Left renal pelvis (tissue), 4 donors: ENCODE data around the gene PRPF38B. TPM values are rescaled to one million over a fixed set of nuclear protein-coding genes. Genes with fewer than 3 reads are reported as not detected.
A peak's percentile ranks its signal among the peaks of the same experiment; 100 is the strongest.
"Not testable (repeated sequence)": the region's sequence is repeated elsewhere in the genome, so short reads cannot be mapped to it uniquely, and the experiment has no call there.

Source experiments
- DNase-seq, 4 donors: peaks; one replicate each; pipeline ENCODE4 v3.0.0-alpha.2; 2013; ENCODE audit warnings: low read depth in 4 of 4, low spot score in 3 of 4
- polyA plus RNA-seq, 4 donors: library from polyadenylated mRNA; unstranded; fragments of 120-200 nt; gene quantifications; one replicate each; pipeline ENCODE4 v1.2.1, GENCODE V29; 2013; ENCODE audit not compliant: insufficient read length in 4 of 4

Gene PRPF38B
- polyA plus RNA-seq: 10 to 100 TPM; 53.3 to 93.5 (median 72.4) TPM

- peak; percentile 88 to 92 (median 88) for DNase-seq
Measured at GRCh38 chr1:108691942-108692723, at the start of gene PRPF38B. TSS of gene PRPF38B (plus strand) at chr1:108692310. CDS start at chr1:108692592, 282 bp downstream.

DNA sequence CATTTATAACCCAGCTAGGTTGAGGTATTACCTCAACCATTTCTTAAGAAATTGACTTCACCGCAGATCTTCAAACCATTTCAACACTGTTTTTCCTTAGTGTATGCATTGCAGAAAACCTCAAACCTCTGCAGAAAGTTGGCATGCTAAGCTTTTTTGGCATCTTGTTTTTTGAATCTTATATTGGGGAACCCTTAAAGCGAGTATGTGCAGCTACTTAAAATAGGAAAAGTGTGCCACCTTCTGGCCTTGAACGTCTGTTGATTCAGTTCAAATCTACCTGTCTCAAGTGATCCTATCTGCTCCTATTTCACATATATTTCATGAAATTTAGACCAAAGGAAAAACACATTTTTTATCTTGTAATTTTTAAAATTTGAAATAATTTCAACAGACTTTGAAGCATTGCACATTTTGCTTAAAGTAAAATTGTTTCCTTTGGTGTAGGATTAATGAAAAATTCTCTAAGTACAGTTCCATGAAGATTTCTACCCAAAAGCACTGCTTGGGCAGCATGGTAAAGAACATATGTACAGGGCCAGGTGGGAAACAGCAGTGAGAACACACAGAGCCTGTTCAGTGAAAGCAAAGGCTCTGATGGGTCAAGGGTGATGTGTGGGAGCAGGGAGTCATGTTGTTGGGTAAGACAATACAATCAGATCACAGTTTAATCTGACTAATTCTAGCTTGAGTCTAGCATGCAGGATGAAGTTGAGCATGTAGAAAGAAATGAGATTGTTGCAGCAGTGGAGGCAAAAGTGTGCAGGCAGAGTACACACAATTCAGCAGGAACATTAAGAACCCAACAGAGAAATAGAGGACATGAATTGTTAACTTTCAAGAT, 48.4 kb upstream of the PRPF38B start:
- peak in 2 of 4 donors; percentile 33 to 47 for DNase-seq

DNA sequence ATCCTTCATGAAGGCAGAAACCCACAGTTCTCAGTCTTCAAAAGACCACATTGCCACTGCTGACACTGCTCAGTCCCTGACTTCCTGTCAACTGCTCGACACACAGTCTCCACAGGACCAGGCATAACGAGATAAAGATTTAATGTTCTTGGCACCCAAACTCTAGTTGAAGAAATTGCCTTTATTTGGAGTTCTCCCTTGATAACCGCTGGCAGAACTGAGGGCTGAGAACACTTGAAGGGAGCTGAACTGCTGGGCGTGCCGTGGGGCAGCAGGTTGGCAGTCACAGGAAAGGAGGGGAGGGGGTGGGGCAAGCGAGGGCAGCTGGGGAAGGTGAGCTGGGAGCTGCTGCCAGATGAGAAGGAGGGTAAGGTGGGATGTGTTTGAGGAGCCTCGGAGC, 47.1 kb upstream of the PRPF38B start:
- DNase-seq: no peak

DNA sequence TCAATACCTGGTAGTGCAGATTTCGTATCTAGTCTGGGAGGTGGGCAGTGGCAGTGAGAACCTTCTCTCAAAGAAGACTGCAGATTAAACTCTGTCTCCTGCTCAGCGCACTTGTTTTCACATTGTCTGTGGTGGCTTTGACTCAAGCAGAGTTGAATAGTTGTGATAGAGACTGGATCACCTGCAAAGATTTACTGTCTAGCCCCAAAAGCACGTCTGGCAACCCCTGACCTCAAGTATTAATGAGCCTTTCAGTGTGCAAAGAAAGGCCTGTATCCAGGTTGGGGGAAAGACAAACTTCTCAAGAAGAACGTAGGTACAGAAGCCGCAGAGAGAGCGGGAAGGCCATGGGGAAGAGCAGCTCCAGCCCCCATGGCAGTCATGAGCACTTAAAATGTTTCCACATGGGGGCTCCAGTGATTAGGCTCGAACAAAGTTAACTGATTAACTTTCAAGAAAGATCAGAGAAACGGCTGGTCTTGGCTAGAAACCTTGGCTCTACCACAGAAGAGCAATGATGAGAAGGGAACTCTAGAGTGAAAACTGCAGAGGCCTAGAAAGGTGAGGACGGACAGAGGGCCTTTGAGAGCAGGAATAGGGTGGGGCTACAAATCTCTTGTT, 46.4 kb upstream of the PRPF38B start:
- DNase-seq: no peak

DNA sequence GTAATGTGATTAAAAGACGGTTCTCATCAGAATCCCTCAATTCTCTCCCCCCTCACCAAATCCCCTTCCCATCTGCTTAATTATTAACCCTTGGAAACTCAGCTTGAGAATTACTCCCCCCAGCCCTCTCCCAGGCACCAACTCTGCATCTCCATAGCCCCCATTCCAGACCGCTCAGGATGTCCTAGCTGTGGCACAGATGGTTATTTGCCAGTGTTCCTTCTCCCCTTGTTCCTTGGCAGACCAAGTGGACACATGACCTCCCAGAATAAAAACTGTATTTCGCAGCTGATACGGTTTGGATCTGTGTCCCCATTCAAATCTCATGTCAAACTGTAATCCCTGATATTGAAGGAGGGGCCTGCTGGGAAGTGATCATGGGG, 45.9 kb upstream of the PRPF38B start:
- DNase-seq: no peak

- DNase-seq: peak in 1 of 4 donors; percentile 26
Measured at GRCh38 chr1:108646648-108647269, 45.4 kb upstream of the PRPF38B start.

GRCh38 chr1:108653431-108654105, 38.5 kb upstream of the PRPF38B start:
- DNase-seq: no peak

DNA sequence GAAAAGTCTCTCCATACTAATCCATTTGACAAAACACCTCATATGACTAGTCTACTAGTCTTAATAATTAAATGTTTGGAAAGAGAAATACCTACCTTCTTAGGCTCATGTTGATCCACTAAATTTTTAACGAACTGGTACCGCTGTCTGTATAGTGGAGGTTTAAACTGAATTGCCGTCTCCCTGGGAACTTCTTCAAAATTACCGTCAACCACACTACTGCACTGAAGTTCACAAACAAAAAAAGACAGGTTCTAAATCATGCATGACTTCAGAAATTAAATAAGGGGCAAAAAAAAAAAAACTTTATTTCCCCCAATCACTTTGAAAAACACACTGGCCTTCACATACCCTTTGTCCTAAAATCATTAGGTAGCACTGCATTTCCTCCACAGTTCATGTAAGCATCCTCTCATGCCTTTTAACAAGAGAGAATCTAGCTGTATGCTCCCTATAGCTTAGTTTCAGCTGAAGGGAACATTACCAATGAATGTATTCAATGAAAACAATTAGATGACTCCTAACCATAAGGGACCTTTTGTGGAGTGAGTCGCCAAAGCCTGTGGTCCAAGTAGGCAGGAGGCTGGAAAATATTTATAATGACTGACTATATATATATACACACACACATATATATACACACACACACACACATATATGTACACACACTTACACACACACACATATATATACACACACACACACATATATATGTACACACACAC, 34.6 kb upstream of the PRPF38B start:
- DNase-seq: no peak

DNA sequence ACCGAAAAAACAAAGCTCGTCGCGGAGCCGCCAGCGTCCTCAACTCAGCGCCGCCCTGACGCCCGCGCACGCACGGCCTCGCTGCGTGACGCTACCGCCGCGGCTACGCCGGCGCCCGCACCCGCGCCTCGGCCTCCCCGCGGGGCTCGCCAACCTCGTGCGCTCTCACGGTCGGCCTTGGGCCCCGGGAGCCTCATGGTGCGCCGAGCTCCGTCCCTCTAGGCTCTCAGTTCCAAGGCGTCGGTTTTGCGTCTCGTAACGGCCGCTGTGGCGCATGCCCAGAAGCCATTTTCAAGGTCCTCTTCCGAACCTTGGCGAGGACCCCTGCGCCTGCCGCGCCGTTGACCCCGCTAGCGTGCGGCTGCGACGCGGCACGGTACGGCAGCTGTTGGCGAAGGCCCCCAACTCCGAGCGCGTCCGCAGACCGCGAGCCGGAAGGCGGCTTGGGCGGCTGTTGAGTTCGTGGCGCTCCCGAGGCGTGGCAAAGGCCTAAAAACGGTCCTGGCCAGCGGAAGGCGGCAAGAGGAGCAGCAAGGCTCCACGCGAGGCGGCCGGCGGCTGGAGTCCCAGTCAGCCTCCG, 31.0 kb upstream of the PRPF38B start, which contains the start of gene HENMT1:
Gene HENMT1, minus strand, starts transcription at position 64 of the 580 bp plus-strand sequence. CDS start 1,209 bp downstream, outside the sequence.
- peak; percentile 53 to 70 (median 60) for DNase-seq

GRCh38 chr1:108663074-108663473, 29.0 kb upstream of the PRPF38B start:
- DNase-seq: no peak

GRCh38 chr1:108664481-108664880, 27.6 kb upstream of the PRPF38B start:
- no peak for DNase-seq

GRCh38 chr1:108665067-108665466, 27.0 kb upstream of the PRPF38B start:
- no peak for DNase-seq

GRCh38 chr1:108665771-108666170, 26.3 kb upstream of the PRPF38B start:
- no peak for DNase-seq

- DNase-seq: not testable (repeated sequence)
Measured at GRCh38 chr1:108667422-108667821, 24.7 kb upstream of the PRPF38B start.

DNA sequence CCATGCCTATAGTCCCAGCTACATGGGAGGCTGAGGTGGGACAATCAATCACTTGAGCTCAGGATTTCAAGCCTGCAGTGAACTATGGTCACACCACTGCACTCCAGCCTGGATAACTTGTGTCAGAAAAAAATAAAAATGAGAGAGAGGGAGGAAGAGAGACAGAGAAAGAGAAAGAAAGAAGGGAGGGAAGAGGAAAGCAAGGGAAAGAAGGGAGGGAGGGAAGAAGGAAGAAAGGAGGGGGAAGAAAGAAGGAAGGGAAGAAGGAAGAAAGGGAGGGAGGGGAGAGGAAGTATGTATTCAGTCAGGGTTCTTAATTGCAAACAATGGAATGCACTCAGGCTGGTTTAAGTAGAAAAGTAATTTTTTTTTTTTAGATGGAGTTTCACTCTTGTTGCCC, 23.3 kb upstream of the PRPF38B start:
- DNase-seq: no peak

- DNase-seq: no peak
Measured at GRCh38 chr1:108669679-108670078, 22.4 kb upstream of the PRPF38B start.

GRCh38 chr1:108670131-108670773, 21.9 kb upstream of the PRPF38B start:
- DNase-seq: no peak

- DNase-seq: no peak
Measured at GRCh38 chr1:108671143-108671542, 21.0 kb upstream of the PRPF38B start.
